NT2/D1 (cell line): ENCODE data around the gene TMPRSS2.

Source experiments
- SUZ12 ChIP-seq: IDR thresholded peaks from 2 replicates; pipeline ENCODE4 v1.6.1; 2011; ENCODE audit not compliant: insufficient read length, insufficient read depth; ENCODE audit errors: extremely low read depth
- ZNF274 ChIP-seq: IDR thresholded peaks from 2 replicates; pipeline ENCODE4 v1.6.1; 2011; ENCODE audit warnings: mild to moderate bottlenecking, low read depth, low read length

- no peak for TF ChIP-seq SUZ12
- TF ChIP-seq ZNF274: no peak
These were observed 22.4 kb upstream of the TMPRSS2 start for GRCh38 chr21:41530366-41530765.
